IPS-18c (cell line): Measurements from ENCODE around the gene DENND4A.

Experiments used
- H3K4me3 ChIP-seq: 2 replicates; pipeline ENCODE4 v1.7.0; 2013; ENCODE audit warnings: low read depth, mild to moderate bottlenecking, low read length, moderate library complexity; ENCODE audit not compliant: insufficient read depth
- H3K9me3 ChIP-seq: one replicate; pipeline ENCODE4 v1.6.1; 2013; ENCODE audit warnings: mild to moderate bottlenecking, low read length, moderate library complexity; ENCODE audit not compliant: control insufficient read depth, insufficient read depth

Gene DENND4A

DNA sequence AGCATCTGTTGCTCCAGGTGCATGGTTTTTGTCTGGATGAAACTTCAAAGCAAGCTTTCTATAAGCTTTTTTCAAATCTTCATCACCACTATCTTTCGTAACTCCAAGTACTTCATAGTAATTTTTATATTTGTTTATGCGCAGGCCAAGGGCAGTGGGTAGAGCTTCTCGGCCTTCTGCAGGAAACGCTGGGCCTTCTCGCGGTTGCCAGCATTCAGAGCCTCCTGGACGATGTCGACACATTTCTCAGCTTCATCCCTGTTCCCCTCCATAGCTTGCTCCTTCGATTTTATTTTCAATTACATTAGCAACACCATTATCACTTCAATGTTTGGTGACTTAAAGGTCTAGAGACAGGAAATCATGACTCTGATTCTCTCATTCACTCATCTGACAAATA lies 20.2 kb downstream of the DENND4A start:
- H3K9me3 ChIP-seq = no peaks in the 10 kb centered on the region
- no peak overlapping the region for H3K4me3 ChIP-seq

DNA sequence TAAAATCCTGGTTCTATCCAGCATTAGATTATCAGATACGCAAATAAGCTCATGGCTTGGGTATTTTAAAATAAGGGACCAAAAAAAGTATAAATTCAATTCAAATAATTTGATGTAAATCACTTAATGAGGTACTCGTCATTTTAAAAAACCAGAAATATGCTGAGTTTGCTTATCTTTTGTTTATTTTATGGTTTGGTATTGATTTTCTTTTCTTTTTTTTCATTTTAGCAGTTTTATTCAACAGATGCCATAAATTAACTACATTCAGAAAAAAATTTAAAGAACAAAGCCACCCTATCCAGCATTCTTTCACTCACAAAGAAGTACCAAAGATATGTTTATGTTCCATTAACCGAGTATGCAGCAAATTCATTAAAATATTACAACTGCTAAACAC lies 22.6 kb downstream of the DENND4A start:
- H3K9me3 ChIP-seq = no peaks in the 10 kb centered on the region
- no peak overlapping the region for H3K4me3 ChIP-seq

DNA sequence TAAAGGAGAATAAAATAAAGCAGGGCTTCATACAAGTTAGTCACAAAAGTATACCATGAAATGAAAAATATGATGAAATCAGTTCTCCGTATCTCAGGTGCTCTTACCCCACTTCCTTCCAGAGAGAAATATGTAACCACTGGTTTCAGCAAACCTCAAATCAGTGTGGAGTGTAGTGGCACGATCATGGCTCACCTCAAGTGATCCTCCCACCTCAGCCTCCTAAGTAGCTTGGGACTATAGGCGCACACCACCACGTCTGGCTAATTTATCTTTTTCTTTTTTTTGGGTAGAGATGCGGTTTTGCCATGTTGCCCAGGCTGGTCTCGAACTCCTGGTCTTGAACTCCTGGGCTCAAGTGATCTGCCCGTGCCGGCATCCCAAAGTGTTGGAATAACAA lies 24.2 kb downstream of the DENND4A start:
- H3K9me3 ChIP-seq = no peaks in the 10 kb centered on the region
- H3K4me3 ChIP-seq = no peak overlapping the region

DNA sequence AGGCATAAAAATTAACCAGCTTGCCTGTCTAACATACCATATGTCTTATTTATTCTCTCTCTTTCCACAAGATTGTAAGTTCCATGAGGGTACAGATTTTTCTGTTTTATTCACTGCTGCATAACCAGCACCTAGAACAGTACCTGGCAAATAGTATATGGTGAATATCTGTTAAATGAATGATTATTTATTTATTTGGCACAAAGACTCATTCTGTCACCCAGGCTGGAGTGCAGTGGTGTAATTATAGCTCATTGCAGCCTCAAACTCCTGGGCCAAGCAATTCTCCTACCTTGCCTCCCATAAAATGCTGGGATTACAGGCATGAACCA lies 24.9 kb downstream of the DENND4A start:
- H3K4me3 ChIP-seq = no peak overlapping the region
- H3K9me3 ChIP-seq = no peaks in the 10 kb centered on the region

DNA sequence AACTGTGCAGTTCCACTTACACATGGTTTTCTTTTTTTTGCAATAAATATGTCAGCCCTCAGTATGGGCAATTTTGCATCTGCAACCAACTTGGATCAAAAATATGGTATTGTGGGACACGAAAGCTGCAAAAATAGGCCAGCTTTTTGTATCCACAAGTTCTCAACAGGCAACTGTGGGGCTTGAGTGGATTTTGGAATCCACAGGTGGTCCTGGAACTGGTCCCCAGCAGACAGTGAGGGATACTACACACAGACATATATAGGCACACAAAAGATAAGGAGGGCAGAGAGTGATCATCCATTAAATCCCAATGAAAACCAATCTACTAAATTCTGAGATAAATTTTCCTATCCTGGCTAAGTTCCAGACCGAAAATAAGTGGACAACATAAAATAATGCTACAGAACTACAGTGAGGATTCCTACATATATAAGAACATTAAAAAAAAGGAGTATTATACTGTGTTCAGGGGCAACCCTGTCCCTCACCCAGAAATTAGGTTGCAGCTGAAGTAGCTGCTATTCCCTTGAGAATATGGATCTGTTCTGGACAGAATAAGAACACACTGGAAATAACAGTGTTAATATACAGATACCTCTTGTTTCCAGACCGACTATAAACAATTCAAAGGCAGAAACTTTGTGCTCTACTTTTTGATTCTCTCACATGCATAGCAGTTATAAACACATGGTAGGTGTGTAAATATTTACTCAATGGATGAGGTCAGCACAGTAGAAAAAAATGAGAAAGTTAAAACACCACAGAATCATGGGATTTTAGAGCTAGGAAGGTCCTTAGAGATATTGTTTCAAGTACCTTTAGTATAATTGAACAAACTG lies 25.4 kb downstream of the DENND4A start:
- Histone ChIP-seq H3K4me3 (no peak overlapping the region), H3K9me3 (no peaks in the 10 kb centered on the region)

DNA sequence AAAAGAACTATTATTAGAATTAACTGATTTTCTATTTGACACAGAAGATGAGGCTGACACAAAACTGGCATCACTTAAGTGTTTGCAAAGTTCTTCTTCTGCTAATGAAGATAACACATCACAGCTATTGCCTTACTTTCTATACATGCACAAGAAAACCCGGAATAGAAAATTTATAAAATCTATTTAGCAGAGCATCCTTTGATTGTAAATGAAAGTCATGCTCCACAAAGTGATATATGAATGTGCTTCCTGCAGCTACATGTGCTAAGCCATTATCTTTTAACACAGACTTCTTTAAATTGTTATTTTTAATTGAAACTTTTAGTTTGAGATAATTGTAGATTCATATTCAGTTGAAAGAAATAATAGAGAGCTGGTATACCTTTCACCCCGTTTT lies 27.0 kb downstream of the DENND4A start:
- H3K9me3 ChIP-seq = no peaks in the 10 kb centered on the region
- H3K4me3 ChIP-seq = no peak overlapping the region

DNA sequence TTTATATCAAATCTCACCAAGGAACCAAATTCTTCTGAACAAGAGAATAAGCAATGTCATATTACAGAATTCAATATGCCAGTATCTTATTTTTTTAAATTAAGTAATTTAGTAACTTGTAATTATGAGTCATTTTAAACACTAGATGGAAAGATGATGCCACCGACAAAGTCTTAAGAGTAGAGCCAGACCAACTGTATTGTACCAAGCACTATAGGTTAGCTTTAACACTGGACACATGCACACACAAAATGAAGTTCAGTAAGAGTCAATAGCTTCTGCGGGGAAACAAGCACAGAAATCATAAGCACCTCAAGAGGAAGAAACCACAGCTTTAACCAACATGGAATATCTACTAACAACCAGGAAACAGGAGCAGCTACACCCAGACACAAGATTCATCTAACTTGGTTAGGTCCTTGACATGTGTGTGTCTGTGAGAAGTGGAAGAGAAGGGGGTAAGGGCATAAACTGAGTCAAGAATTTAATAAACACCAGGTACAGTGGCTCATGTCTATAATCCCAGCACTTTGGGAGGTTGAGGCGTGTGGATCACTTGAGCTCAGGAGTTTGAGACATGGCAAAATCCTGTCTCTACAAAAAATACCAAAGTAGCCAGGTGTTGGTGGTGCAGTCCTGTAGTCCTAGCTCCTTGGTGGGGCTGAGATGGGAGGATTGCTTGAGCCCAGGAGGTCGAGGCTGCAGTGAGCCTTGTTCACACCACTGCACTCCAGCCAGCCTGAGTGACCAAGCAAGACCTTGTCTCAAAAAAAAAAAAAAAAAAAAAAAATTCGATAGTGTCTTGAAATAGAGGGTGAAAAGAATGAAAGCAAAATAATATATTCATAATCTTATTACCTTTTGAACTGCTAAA lies 28.9 kb downstream of the DENND4A start:
- no peak overlapping the region for H3K4me3 ChIP-seq

DNA sequence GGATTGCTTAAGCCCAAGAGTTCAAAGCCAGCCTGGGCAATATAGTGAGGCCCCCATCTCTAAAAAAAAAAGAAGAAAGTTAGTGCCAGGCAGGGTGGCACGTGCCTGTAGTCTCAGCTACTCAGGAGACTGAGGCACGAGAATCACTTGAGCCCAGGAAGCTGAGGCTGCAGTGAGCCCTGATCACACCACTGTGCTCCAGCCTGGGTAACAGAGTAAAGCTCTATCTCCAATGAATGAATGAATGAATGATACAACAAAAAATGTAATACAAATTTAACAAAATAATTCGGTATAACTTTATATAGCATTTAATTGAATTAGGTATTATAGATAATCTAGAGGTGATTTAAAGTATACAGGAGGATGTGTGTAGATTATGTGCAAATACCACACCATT lies 29.7 kb downstream of the DENND4A start:
- no peak overlapping the region for H3K4me3 ChIP-seq

More for the DNA sequence above, 28.9 kb downstream of the DENND4A start:
- no peaks in the 10 kb centered on the region for H3K9me3 ChIP-seq

DNA sequence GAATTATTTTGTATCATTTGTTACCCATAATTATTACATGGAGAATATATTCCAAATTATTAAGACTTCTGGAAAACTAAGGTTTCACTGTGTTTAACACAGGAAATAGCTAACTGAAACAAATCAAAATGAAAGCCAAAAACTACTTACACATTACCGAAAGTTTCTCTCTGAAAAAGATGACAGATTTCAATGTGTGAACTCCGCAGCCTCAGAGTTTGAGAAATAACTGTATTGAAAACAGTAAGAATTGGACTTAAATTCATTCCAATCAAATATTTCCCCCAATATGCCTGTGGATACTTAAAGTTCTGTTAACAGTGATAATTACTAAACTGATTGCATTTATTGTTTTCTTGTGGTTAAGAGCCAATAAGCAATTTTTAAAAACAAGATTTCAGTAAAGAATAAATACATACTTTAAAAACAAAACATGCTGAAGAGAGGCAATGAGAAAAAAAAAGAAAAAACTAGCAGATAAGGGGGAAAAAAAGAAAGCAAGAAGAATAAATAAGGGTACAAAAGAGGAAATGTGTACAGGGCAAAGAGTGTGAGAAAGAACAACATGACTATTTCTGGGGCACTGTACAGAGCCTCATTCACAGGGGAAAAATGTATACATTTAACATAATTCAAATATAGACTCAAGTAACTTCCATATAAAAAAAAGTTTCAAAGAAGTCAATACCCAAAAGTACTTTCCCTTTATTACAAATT lies 30.7 kb downstream of the DENND4A start:
- H3K9me3 ChIP-seq = no peaks in the 10 kb centered on the region
- H3K4me3 ChIP-seq = no peak overlapping the region

More for the DNA sequence above, 29.7 kb downstream of the DENND4A start:
- H3K9me3 ChIP-seq = no peaks in the 10 kb centered on the region

DNA sequence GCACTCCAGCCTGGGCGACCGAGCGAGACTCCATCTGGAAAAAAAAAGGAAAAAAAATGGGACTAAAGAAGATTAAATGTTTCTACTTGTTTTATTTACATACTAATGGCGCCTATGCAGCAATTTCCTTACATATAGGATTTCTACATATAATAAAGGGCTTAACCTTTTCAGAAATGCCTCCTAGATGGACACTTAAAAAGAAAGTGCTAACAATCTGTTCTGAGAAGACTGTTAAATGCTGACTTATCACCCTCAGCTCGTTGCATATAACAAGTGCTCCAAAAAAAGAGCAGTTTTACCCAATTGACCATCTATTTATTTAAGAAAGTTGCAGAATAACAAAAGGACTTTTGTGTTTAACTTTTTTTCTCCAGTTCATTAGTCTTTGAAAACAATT lies 32.7 kb downstream of the DENND4A start:
- H3K9me3 ChIP-seq = no peaks in the 10 kb centered on the region

DNA sequence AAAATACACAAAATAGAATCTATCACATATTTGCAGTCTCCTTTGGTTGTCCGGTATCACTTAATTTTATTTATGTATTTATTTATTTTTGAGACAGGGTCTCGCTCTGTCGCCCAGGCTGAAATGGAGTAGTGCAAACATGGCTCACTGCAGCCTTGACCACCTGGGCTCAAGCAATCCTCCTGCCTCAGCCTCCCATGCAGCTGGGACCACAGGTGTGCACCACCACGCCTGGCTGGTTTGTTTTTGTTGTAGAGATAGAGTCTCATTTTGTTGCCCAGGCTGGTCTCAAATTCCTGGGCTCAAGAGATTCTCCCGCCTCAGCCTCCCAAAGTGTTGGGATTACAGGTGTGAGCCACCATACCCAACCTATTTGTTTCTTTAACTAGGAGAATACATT lies 33.9 kb downstream of the DENND4A start:
- H3K9me3 ChIP-seq = no peaks in the 10 kb centered on the region
- no peak overlapping the region for H3K4me3 ChIP-seq

More for the DNA sequence above, 32.7 kb downstream of the DENND4A start:
- no peak overlapping the region for H3K4me3 ChIP-seq

DNA sequence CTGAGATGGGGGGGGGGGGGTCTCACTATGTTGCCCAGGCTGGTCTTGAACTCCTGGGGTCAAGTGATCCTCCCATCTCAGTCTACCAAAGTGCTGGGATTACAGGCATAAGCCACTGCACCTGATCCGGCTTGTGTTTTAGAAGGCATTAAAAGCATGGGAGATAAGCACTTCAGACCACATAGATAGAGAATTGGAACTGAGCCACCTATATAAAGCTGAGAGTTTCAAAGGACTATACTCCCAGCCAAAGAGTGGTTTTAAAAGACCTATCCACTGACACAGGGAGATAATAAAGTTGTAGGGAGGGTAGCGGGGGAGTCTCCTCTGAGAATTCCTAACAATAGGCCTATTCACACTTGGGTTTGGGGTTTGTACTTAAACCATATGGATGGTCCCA lies 34.8 kb downstream of the DENND4A start:
- no peak overlapping the region for H3K4me3 ChIP-seq
- no peaks in the 10 kb centered on the region for H3K9me3 ChIP-seq

DNA sequence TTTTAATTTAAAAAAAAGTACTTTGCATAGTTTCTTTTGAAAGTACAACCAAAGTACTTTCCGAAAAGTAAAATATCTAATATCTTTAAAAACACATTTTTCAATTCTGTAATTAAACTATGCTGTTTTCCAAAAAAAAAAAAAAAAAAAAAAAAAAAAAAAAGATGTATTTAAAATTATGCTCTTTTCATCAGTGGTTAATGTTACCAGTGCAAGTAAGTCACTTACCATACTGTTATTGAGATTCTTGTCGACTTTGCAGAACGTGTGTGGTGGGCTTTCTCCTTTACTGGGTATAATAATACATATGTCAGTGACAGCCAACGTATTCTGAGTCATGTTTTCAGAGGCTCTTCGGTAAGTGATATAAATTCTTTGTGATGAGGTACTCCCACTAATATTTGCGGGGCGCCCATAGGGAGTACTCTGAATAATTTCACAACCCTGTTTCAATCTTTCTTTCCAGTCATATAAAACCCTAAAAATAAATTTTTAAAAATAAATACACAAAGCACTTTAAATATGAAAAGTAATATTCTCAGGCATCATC lies 39.9 kb downstream of the DENND4A start:
- no peaks in the 10 kb centered on the region for H3K9me3 ChIP-seq

DNA sequence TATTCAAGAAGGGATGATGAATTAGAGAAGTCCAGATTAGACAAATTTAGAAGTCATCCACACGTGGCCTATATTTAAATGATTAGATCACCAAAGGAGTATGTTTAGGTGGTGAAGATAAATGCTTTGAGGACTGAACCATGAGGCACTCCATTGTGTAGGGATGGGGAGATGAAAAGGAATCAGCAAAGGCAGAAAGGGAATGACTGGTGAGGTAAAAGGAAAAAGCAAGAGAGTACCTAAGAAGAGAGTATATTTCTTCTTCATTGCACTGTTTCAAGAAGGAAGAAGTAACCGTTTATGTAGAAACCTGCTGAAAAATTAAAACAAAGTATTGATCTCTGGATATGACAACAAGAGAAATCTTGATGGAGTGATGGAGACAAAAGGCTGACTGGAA lies 40.7 kb downstream of the DENND4A start:
- H3K4me3 ChIP-seq = no peak overlapping the region
- H3K9me3 ChIP-seq = no peaks in the 10 kb centered on the region

More for the DNA sequence above, 39.9 kb downstream of the DENND4A start:
- no peak overlapping the region for H3K4me3 ChIP-seq

DNA sequence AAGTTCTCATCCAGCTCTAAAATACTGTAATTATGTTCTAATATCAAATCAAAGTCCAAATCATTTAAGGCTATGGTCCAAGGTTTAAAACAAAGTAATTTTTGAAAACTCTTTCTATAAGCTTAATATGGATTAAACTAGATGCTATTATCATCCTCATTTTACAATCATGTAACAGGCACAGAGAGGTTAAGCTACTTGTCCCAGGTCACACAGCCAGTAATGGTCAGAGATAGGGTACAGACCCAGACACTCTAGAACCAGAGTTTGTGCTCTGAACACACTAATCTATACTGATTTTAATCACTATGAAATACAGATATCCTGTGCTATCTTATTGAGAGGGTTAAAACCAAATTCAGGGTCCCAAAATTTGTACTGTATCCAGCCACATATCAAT lies 44.8 kb downstream of the DENND4A start:
- Histone ChIP-seq H3K4me3 (no peak overlapping the region), H3K9me3 (no peaks in the 10 kb centered on the region)

DNA sequence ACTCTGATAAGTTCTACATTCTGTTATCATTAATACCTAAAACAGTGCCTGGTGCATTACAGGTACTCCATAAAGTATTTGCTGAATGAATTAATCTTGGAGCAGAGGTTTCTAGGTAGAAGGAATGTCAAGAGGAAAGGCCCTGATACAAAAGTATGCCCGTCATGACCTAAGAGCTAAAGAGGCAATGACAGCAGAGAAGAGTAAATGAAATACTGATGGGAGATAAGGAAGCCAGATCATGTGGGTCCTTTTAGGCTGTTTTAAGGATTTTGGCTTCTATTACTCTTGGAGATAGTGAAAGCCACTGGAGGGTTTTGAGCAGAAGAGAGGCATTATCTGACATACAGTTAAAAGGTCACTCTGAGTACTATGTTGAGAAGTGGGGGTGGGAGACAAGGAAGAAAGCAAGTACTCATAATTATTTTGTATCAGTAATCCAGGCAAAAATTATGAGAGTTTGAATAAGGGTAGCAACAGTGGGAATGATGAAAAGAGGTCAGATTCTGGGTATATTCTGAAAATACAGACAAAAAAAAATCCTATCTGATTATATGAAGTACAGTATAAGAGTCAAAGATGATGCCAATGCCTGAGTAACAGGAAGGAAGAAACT lies 48.3 kb downstream of the DENND4A start:
- Histone ChIP-seq H3K4me3 (no peak overlapping the region), H3K9me3 (no peaks in the 10 kb centered on the region)

DNA sequence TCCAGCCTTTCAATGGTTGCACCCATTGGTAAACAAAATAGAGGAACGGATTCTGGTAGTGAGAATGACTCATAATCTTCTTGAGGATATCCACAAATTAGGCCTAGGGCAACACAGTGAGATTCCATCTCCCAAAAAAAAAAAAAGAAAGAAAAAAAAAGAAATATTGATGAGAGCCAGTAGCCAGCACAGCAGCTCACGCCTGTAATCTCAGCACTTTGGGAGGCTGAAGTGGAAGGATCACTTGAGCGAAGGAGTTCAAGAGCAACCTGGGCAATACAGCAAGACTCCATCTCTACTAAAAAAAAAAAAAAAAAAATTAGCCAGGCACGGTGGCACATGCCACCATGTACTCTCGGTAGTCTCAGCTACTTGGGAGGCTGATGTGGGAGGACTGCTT lies 51.9 kb downstream of the DENND4A start:
- no peak overlapping the region for H3K4me3 ChIP-seq
- H3K9me3 ChIP-seq = no peaks in the 10 kb centered on the region
